AG09309 (cell line): ENCODE results near the gene TM9SF1.

Source experiments
- DNase-seq: peaks from one replicate; pipeline ENCODE4 v3.0.0-alpha.2; 2010; ENCODE audit warnings: low read depth
- H3K4me3 ChIP-seq: 2 replicates; pipeline ENCODE4 v1.5.1; 2011; ENCODE audit warnings: mild to moderate bottlenecking, low read depth, low read length, moderate library complexity; ENCODE audit not compliant: control insufficient read depth
- CTCF ChIP-seq: IDR thresholded peaks from 2 replicates; pipeline ENCODE4 v1.5.1; 2011; ENCODE audit warnings: mild to moderate bottlenecking, low read depth, low read length, inconsistent platforms; ENCODE audit not compliant: insufficient read depth, control insufficient read depth; ENCODE audit errors: missing control alignments

TM9SF1 gene

GRCh38 chr14:24194186-24194872, 912 bp downstream of the TM9SF1 start:
- peak overlapping the region; percentile 94 for H3K4me3 ChIP-seq
- DNase-seq: no peak
- TF ChIP-seq CTCF: no peak

- no peak for TF ChIP-seq CTCF
These were observed 2.3 kb downstream of the TM9SF1 start for GRCh38 chr14:24192933-24193332.

GRCh38 chr14:24190416-24190815, 4.8 kb downstream of the TM9SF1 start:
- H3K4me3 ChIP-seq: no peak overlapping the region
- DNase-seq: no peak

More at GRCh38 chr14:24192933-24193332, 2.3 kb downstream of the TM9SF1 start:
- H3K4me3 ChIP-seq: no peak overlapping the region
- DNase-seq: no peak

GRCh38 chr14:24189460-24189859, 5.8 kb downstream of the TM9SF1 start:
- H3K4me3 ChIP-seq: no peak overlapping the region
- no peak for DNase-seq
- no peak for TF ChIP-seq CTCF

More at GRCh38 chr14:24190416-24190815, 4.8 kb downstream of the TM9SF1 start:
- no peak for TF ChIP-seq CTCF

GRCh38 chr14:24189059-24189375, 6.2 kb downstream of the TM9SF1 start:
- no peak for DNase-seq
- H3K4me3 ChIP-seq: peak overlapping the region; percentile 59; the same call in 1 of the 2 replicates
- no peak for TF ChIP-seq CTCF

GRCh38 chr14:24188251-24189058, 6.8 kb downstream of the TM9SF1 start, which contains the start of gene IPO4:
Gene IPO4 (minus strand): TSS chr14:24188816. CDS start chr14:24188787, 29 bp downstream.
- TF ChIP-seq CTCF: no peak
- peak; percentile 94 for DNase-seq
- peak within 1 kb of the TSS; percentile 59 for H3K4me3 ChIP-seq
